Heart right ventricle (tissue), 16 donors: ENCODE results near the gene DSCAM. TPM values are rescaled to one million over a fixed set of nuclear protein-coding genes. Genes with fewer than 3 reads are reported as not detected.

Experiments used
- ATAC-seq, 8 donors: fragments of 200-7000 bp; cut with Tn5 transposase; one replicate each; pipeline ENCODE4 v1.9.1; 2020; ENCODE audit warnings: mild to moderate bottlenecking in 8 of 8, moderate library complexity in 8 of 8, moderate number of reproducible peaks in 1 of 8
- DNase-seq, 2 donors: peaks; one replicate each; pipeline ENCODE4 v3.0.0-alpha.2; 2020
- H3K27ac ChIP-seq, 10 donors: fragments of 200-600 bp; sonication (generic) in 2 of 10; one replicate each; pipeline versions ENCODE4 v1.5.0 to v1.8.0; 2020 to 2022; ENCODE audit warnings: mild to moderate bottlenecking in 3 of 10
- H3K27me3 ChIP-seq, 7 donors: fragments of 200-600 bp; one replicate each; pipeline ENCODE4 v1.8.0; 2021 to 2022; ENCODE audit warnings: mild to moderate bottlenecking in 2 of 7
- H3K36me3 ChIP-seq, 9 donors: fragments of 200-600 bp; sonication (generic) in 1 of 9; one replicate each; pipeline versions ENCODE4 v1.5.0 to v1.8.0; 2020 to 2022; ENCODE audit warnings: mild to moderate bottlenecking in 2 of 9
- H3K4me1 ChIP-seq, 9 donors: fragments of 200-600 bp; sonication (generic) in 1 of 9; one replicate each; pipeline versions ENCODE4 v1.5.0 to v1.8.0; 2020 to 2022; ENCODE audit warnings: mild to moderate bottlenecking in 4 of 9
- H3K4me3 ChIP-seq, 10 donors: fragments of 200-600 bp; sonication (generic) in 2 of 10; one replicate each; pipeline versions ENCODE4 v1.5.0 to v1.8.0; 2020 to 2022; ENCODE audit warnings: mild to moderate bottlenecking in 7 of 10, moderate library complexity in 2 of 10
- H3K9me3 ChIP-seq, 11 donors: fragments of 200-600 bp in 10 of 11; sonication (generic) in 2 of 11; one replicate each; pipeline versions ENCODE4 v1.5.0 to v1.8.0; 2013 to 2022; ENCODE audit warnings: mild to moderate bottlenecking in 2 of 11, control low read depth in 1 of 11, moderate library complexity in 1 of 11
- WGBS, 2 donors: extraction: QIAGEN DNeasy Blood & Tissue Kit; methylation state at CpG; one replicate each; pipeline ENCODE4 v1.1.7; 2013; ENCODE audit warnings: inconsistent platforms in 1 of 2; 5-methylcytosine and 5-hydroxymethylcytosine counted together
- intact Hi-C, 10 donors: fragments of 100-400 bp; cut with DNase I; formaldehyde crosslinking; loops; one replicate each; pipeline versions ENCODE4 v1.11.1 to v1.14.2; 2022
- polyA plus RNA-seq, 2 donors: library from polyadenylated mRNA; stranded (reverse); fragments of 200-250 nt; gene quantifications; one replicate each; pipeline ENCODE4 v1.2.3, GENCODE V29; 2013
- total RNA-seq, 10 donors: library from RNA; stranded (reverse); fragmentation: NEBNext Ultra II Directional in 3 of 10; extraction: Animal tissue kit (Norgen Biotek cat#: 25700) in 3 of 10; gene quantifications; one replicate each; pipeline versions ENCODE4 v1.2.1 to v1.2.4, GENCODE V29; 2021 to 2023
- TF ChIP-seq, protein P1 (sequence below), 9 donors: fragments of 200-600 bp; sonication (generic) in 2 of 9; IDR thresholded peaks; one replicate each; pipeline versions ENCODE4 v1.5.0 to v1.8.0; 2021 to 2022; ENCODE audit warnings: antibody characterized with exemption in 9 of 9, mild to moderate bottlenecking in 5 of 9, moderate library complexity in 1 of 9
- donor health status: Arrhythmogenic right ventricular cardiomyopathy.
- donor health status: ischemic (EF 13 %, LVEDD 7.1; RV severe dilation, severe dysfunction).
- donor health status: healthy with polysubstance abuse.
- donor health status: DM: no; HTN: yes; CAD: no.
- donor health status: DM: no; HTN: no; CAD: no.
- donor health status: ischemic (EF 25% LVEDD 6.9; RV normal size, moderate dysfunction).
- donor health status: ischemic (EF 25% LVEDD 5.7; RV mildly dilated, moderate dysfunction).
- donor health status: healthy.
- donor health status: DM: yes; HTN: yes; CAD: no.
- donor health status: Ischemic cardiomyopathy.
- donor health status: ischemic (EF 35%, LVEDD 5.7; RV mildly dilated, moderate dysfunction).
- donor health status: nonischemic (EF 11% LVEDD 7.7; RV severe dilation, severe dysfunction).
- donor health status: DM: yes; HTN: yes; CAD: no.
- donor health status: PGD.
- donor health status: ischemic (EF 29% LVEDD 5.4; RV normal size, mild dysfunction).
- donor health status: nonischemic (EF 23%, LVEDD 6.1; RV moderate dilation, normal function).

DSCAM gene
- total and polyA plus RNA-seq, 12 donors, result 0.03 to 0.04 TPM; not detected in 10

DNA sequence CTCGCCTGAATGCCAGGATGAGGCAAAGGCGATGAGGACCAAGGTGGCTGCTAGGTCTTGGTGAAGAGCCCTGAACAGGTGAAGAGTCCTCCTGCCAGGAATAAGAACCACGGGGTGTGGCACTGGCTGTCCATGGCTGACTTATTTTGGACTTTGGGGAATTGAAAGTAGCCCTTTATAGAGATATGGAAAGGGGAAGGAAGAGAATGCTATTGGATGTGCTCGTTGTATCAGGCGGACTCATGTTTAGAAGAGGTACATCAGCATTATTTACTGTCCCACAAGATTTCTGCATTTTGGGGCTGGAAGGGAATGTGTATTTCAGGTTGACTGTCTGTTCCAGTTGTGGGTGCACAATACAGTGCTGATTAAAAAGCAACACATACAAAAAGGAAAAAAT lies 465.8 kb downstream of the DSCAM start:
- no peaks in the 10 kb centered on the region for H3K9me3 ChIP-seq
- 86 to 89% methylated on average over 5 of the region's 5 CpGs for WGBS, 2 donors
- TF ChIP-seq, protein P1, sequence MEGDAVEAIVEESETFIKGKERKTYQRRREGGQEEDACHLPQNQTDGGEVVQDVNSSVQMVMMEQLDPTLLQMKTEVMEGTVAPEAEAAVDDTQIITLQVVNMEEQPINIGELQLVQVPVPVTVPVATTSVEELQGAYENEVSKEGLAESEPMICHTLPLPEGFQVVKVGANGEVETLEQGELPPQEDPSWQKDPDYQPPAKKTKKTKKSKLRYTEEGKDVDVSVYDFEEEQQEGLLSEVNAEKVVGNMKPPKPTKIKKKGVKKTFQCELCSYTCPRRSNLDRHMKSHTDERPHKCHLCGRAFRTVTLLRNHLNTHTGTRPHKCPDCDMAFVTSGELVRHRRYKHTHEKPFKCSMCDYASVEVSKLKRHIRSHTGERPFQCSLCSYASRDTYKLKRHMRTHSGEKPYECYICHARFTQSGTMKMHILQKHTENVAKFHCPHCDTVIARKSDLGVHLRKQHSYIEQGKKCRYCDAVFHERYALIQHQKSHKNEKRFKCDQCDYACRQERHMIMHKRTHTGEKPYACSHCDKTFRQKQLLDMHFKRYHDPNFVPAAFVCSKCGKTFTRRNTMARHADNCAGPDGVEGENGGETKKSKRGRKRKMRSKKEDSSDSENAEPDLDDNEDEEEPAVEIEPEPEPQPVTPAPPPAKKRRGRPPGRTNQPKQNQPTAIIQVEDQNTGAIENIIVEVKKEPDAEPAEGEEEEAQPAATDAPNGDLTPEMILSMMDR (IDR thresholded peaks at IDR 0.05), result no peak
- DNase-seq (no peak), ATAC-seq (no peak)
- H3K27me3 ChIP-seq, result peaks cover 0 to 10% (median under 1%) of the 10 kb centered on the region in 7 donors
- H3K4me1 ChIP-seq, result peaks cover 0 to 1% (median 0%) of the 10 kb centered on the region in 9 donors
- no peak overlapping the region for H3K4me3 ChIP-seq
- H3K36me3 ChIP-seq, result no peaks in the 10 kb centered on the region
- H3K27ac ChIP-seq, result no peak overlapping the region
- intact Hi-C loops, result loop anchor here in 2 of 10 donors (5.0 to 10.0 kb wide), 2 partner anchors 236 to 239 kb away; no protein-coding TSS in a partner anchor

DNA sequence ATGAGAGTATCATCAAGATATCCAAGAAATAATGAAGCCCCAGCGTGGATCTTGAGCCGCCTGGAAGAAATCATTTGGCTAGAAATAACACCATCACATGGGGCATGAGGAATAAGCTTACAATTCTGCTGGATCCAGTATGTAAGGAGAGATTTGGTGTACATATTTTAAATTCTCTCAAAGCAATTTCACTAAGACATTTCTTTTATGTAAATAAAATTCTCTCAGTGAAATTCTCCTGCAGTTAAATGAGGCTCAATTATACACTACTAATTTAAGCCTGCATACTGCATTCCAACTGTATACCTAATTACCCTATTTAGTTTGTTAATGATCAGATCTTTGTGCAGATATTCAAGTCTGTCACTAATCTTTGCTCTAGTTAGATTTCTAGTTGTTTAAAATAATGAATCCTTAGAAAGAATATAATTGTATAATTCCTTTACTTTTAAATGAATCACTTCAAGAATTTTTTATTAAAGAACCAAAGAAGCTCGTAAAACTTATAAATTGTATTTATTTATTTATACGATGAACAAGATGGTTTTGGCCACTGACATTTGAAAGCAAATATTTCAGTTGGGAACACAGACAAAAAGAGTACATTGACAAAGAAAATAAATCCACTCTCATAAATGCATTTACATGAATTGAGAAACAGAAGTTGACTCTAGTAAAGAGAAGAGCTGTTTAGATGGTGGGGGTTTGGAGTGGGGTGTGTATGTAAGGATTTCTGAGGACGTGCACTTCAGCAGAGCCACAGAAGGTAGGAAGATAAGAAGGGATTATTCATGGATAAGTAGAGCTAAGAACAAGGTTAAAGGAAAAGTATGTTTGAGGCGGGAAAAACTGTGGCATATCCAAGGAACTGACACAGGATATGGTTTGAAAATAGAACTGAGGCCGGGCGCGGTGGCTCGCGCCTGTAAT lies 466.8 kb downstream of the DSCAM start:
- DNase-seq, result no peak
- Histone ChIP-seq H3K27ac (no peak overlapping the region), H3K4me1 (no peaks in the 10 kb centered on the region), H3K27me3 (peaks cover 0 to 7% (median 0%) of the 10 kb centered on the region in 7 donors), H3K36me3 (no peaks in the 10 kb centered on the region), H3K9me3 (no peaks in the 10 kb centered on the region), H3K4me3 (no peak overlapping the region)
- TF ChIP-seq, protein P1 (IDR thresholded peaks at IDR 0.05), result no peak
- intact Hi-C loops, result loop anchor here in 2 of 10 donors (5.0 to 10.0 kb wide), 2 partner anchors 235 to 238 kb away; no protein-coding TSS in a partner anchor
- 81 to 87% methylated on average over 11 of the region's 11 CpGs for WGBS, 2 donors
- ATAC-seq, result no peak

DNA sequence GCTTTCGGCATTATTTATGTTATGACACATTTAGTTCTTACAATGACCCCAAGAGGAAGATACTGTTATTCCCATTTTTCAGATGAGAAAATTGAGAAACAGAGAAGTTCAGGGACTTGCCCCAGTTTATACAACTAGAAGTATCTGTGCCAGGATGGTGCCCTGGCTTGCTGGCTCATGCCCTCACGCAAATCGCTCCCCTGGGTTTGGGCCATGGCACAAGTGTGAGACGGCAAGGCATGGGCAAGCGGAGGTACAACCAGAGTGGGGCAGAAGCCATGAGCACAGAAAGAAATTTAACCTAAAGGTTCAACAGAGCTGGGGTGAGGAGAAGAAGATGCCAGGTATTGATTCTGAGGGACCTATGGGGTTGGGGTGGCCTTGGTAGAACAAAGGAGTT lies 469.8 kb downstream of the DSCAM start:
- WGBS, 2 donors, result 97% methylated on average over 5 of the region's 5 CpGs
- Histone ChIP-seq H3K36me3 (no peaks in the 10 kb centered on the region), H3K27me3 (peaks cover 0 to 6% (median 0%) of the 10 kb centered on the region in 7 donors), H3K4me3 (no peak overlapping the region), H3K27ac (no peak overlapping the region), H3K4me1 (no peaks in the 10 kb centered on the region), H3K9me3 (no peaks in the 10 kb centered on the region)
- intact Hi-C loops, result no loop called here
- DNase-seq (no peak), ATAC-seq (no peak)
- TF ChIP-seq, protein P1 (IDR thresholded peaks at IDR 0.05), result no peak

DNA sequence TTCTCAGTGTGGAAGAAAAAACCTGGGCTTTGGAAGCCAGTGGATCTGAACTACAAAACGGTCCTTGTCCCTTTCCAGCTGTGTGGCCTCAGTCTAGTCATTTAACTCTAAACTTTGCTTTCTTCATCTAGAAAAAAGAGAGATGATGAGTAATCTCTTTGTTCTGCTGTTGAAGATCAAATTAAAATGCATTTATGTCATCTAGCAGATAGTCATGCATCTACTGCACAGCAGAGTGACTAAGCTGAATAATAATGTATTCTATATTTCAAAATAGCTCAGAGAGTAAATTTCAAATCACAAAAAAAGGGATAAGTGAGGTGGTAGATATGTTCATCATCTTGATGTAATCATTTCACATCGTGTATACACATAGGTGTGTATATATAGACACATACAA lies 473.2 kb downstream of the DSCAM start:
- WGBS, 2 donors, result 53 to 64% methylated on average over 2 of the region's 2 CpGs
- intact Hi-C loops, result no loop called here

More for the DNA sequence above, 473.2 kb downstream of the DSCAM start:
- ATAC-seq (no peak), DNase-seq (no peak)
- no peaks in the 10 kb centered on the region for H3K36me3 ChIP-seq
- H3K9me3 ChIP-seq, result peaks cover 0 to 3% (median 0%) of the 10 kb centered on the region in 11 donors
- no peak overlapping the region for H3K4me3 ChIP-seq
- no peaks in the 10 kb centered on the region for H3K4me1 ChIP-seq
- no peak overlapping the region for H3K27ac ChIP-seq
- TF ChIP-seq, protein P1 (IDR thresholded peaks at IDR 0.05), result no peak
- peaks cover 0 to 4% (median 0%) of the 10 kb centered on the region in 7 donors for H3K27me3 ChIP-seq
